OCI-LY7 (cell line): ENCODE results near the gene S100B.

Source experiments
- CTCF ChIP-seq: fragments of 200-600 bp; sonication (generic); conservative IDR thresholded peaks from 2 replicates; pipeline ENCODE4 v1.5.1; 2014; ENCODE audit warnings: mild to moderate bottlenecking, antibody characterized with exemption, low read length, moderate library complexity, mixed read lengths
- EZH2phosphoT487 ChIP-seq: fragments of 200-600 bp; sonication (generic); IDR thresholded peaks from 2 replicates; pipeline ENCODE4 v1.6.1; 2018; ENCODE audit warnings: low read depth, borderline replicate concordance, mild to moderate bottlenecking, mixed run types, antibody characterized with exemption, low read length, moderate library complexity, mixed read lengths

- TF ChIP-seq CTCF (no peak), EZH2phosphoT487 (no peak)
These were observed 41.8 kb upstream of the S100B start for GRCh38 chr21:46646541-46647154.
